ENCODE data around the gene COG5.

Gene COG5

GRCh38 chr7:107494315-107494751, 69.4 kb downstream of the COG5 start:
- Histone ChIP-seq H3K79me2 (ENCODE audit: control insufficient read depth, insufficient read depth, low read length, poor library complexity) (no peaks in the 10 kb centered on the region), H3K27me3 (ENCODE audit: insufficient read depth, low read length) (no peaks in the 10 kb centered on the region), H3K23ac (ENCODE audit: low read length) (no peak overlapping the region), H4K91ac (ENCODE audit: low read depth, low read length) (no peak overlapping the region), H2AFZ (ENCODE audit: insufficient read depth, low read length, poor library complexity) (no peak overlapping the region), H2BK120ac (ENCODE audit: insufficient read depth, low read length, poor library complexity) (no peak overlapping the region), H3K79me1 (ENCODE audit: low read length) (no peaks in the 10 kb centered on the region), H4K8ac (ENCODE audit: low read depth, low read length) (no peak overlapping the region), H3K4me2 (ENCODE audit: low read length) (no peak overlapping the region), H3K27ac (ENCODE audit: low read depth, low read length) (no peak overlapping the region), H3K14ac (ENCODE audit: low read length) (no peak overlapping the region), H2BK5ac (ENCODE audit: low read depth, low read length, poor library complexity) (no peak overlapping the region), H3K9ac (ENCODE audit: low read length) (no peak overlapping the region), H3K18ac (ENCODE audit: low read length) (no peak overlapping the region), H2AK5ac (ENCODE audit: low read length) (no peak overlapping the region), H3K9me3 (ENCODE audit: insufficient read depth, low read depth, low read length) (no peaks in the 10 kb centered on the region), H2BK12ac (ENCODE audit: low read length) (no peak overlapping the region), H3K4me1 (ENCODE audit: control insufficient read depth in 1 of 2, insufficient read depth in 2 of 2, low read length in 2 of 2) (no peaks in the 10 kb centered on the region), H3K36me3 (ENCODE audit: control insufficient read depth in 1 of 2, insufficient read depth in 2 of 2, low read length in 2 of 2) (no peaks in the 10 kb centered on the region), H4K12ac (ENCODE audit: low read depth, low read length) (no peak overlapping the region), H3K4me3 (ENCODE audit: low read depth, low read length) (no peak overlapping the region), H3K4ac (ENCODE audit: low read depth, low read length) (no peak overlapping the region)
- WGBS (ENCODE audit: extremely low coverage, insufficient coverage, insufficient read length) = no CpG with 5 or more reads among the region's 3 CpGs
- DNase-seq = no peak

GRCh38 chr7:107492875-107493274, 70.8 kb downstream of the COG5 start:
- Histone ChIP-seq H3K4ac (ENCODE audit: low read depth, low read length) (no peak overlapping the region), H3K27ac (ENCODE audit: low read depth, low read length) (no peak overlapping the region), H4K12ac (ENCODE audit: low read depth, low read length) (no peak overlapping the region), H3K9ac (ENCODE audit: low read length) (no peak overlapping the region), H3K9me3 (ENCODE audit: insufficient read depth, low read depth, low read length) (no peaks in the 10 kb centered on the region), H3K4me1 (ENCODE audit: control insufficient read depth in 1 of 2, insufficient read depth in 2 of 2, low read length in 2 of 2) (no peaks in the 10 kb centered on the region), H4K8ac (ENCODE audit: low read depth, low read length) (no peak overlapping the region), H2BK12ac (ENCODE audit: low read length) (no peak overlapping the region), H3K4me2 (ENCODE audit: low read length) (no peak overlapping the region), H3K27me3 (ENCODE audit: insufficient read depth, low read length) (no peaks in the 10 kb centered on the region), H3K14ac (ENCODE audit: low read length) (no peak overlapping the region), H2BK120ac (ENCODE audit: insufficient read depth, low read length, poor library complexity) (no peak overlapping the region), H3K4me3 (ENCODE audit: low read depth, low read length) (no peak overlapping the region), H2AFZ (ENCODE audit: insufficient read depth, low read length, poor library complexity) (no peak overlapping the region), H3K18ac (ENCODE audit: low read length) (no peak overlapping the region), H3K79me2 (ENCODE audit: control insufficient read depth, insufficient read depth, low read length, poor library complexity) (no peaks in the 10 kb centered on the region), H2BK5ac (ENCODE audit: low read depth, low read length, poor library complexity) (no peak overlapping the region), H3K79me1 (ENCODE audit: low read length) (no peaks in the 10 kb centered on the region), H2AK5ac (ENCODE audit: low read length) (no peak overlapping the region), H4K91ac (ENCODE audit: low read depth, low read length) (no peak overlapping the region), H3K23ac (ENCODE audit: low read length) (no peak overlapping the region), H3K36me3 (ENCODE audit: control insufficient read depth in 1 of 2, insufficient read depth in 2 of 2, low read length in 2 of 2) (no peaks in the 10 kb centered on the region)
- no peak for DNase-seq
- WGBS (ENCODE audit: extremely low coverage, insufficient coverage, insufficient read length) = no CpG with 5 or more reads among the region's 2 CpGs

DNA sequence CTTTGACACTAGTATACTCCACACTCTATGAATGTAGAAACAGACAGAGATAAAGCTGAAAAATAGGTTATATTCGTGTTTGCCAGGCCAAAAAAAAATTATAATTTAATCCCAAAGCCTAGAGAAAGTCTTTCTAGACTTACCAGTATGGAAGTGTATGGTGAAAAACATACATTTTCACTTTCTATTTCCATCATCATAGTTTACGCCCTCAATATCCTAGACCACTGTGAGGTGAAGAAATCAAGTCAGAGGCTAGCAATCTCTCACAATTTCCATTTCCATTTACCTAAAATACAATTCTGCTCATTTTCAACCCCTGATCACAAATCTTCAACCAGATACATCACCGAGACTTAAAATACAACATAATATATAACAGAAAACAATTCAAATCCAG, 77.7 kb downstream of the COG5 start:
- no peak overlapping the region for H3K9ac ChIP-seq (ENCODE audit: low read length)
- no peak overlapping the region for H3K4me2 ChIP-seq (ENCODE audit: low read length)
- no peaks in the 10 kb centered on the region for H3K4me1 ChIP-seq (ENCODE audit: control insufficient read depth in 1 of 2, insufficient read depth in 2 of 2, low read length in 2 of 2)
- no peak overlapping the region for H4K8ac ChIP-seq (ENCODE audit: low read depth, low read length)
- H2BK12ac ChIP-seq (ENCODE audit: low read length) = no peak overlapping the region
- no peak overlapping the region for H2BK120ac ChIP-seq (ENCODE audit: insufficient read depth, low read length, poor library complexity)
- H3K23ac ChIP-seq (ENCODE audit: low read length) = no peak overlapping the region
- H4K12ac ChIP-seq (ENCODE audit: low read depth, low read length) = no peak overlapping the region
- H4K91ac ChIP-seq (ENCODE audit: low read depth, low read length) = no peak overlapping the region
- H3K79me1 ChIP-seq (ENCODE audit: low read length) = no peaks in the 10 kb centered on the region
- WGBS (ENCODE audit: extremely low coverage, insufficient coverage, insufficient read length) = 100% methylated on average over 1 of the region's 3 CpGs
- no peaks in the 10 kb centered on the region for H3K9me3 ChIP-seq (ENCODE audit: insufficient read depth, low read depth, low read length)
- no peak overlapping the region for H3K4ac ChIP-seq (ENCODE audit: low read depth, low read length)
- H3K18ac ChIP-seq (ENCODE audit: low read length) = no peak overlapping the region
- H3K27me3 ChIP-seq (ENCODE audit: insufficient read depth, low read length) = no peaks in the 10 kb centered on the region
- no peak overlapping the region for H3K27ac ChIP-seq (ENCODE audit: low read depth, low read length)
- H3K79me2 ChIP-seq (ENCODE audit: control insufficient read depth, insufficient read depth, low read length, poor library complexity) = no peaks in the 10 kb centered on the region
- no peak overlapping the region for H3K4me3 ChIP-seq (ENCODE audit: low read depth, low read length)
- H3K36me3 ChIP-seq (ENCODE audit: control insufficient read depth in 1 of 2, insufficient read depth in 2 of 2, low read length in 2 of 2) = no peaks in the 10 kb centered on the region
- no peak for DNase-seq
- no peak overlapping the region for H2BK5ac ChIP-seq (ENCODE audit: low read depth, low read length, poor library complexity)
- H2AFZ ChIP-seq (ENCODE audit: insufficient read depth, low read length, poor library complexity) = no peak overlapping the region
- no peak overlapping the region for H3K14ac ChIP-seq (ENCODE audit: low read length)
- H2AK5ac ChIP-seq (ENCODE audit: low read length) = no peak overlapping the region

GRCh38 chr7:107482571-107482970, 81.1 kb downstream of the COG5 start:
- Histone ChIP-seq H2BK120ac (ENCODE audit: insufficient read depth, low read length, poor library complexity) (no peak overlapping the region), H3K4me1 (ENCODE audit: control insufficient read depth in 1 of 2, insufficient read depth in 2 of 2, low read length in 2 of 2) (no peaks in the 10 kb centered on the region), H3K4ac (ENCODE audit: low read depth, low read length) (no peak overlapping the region), H3K36me3 (ENCODE audit: control insufficient read depth in 1 of 2, insufficient read depth in 2 of 2, low read length in 2 of 2) (no peaks in the 10 kb centered on the region), H3K4me3 (ENCODE audit: low read depth, low read length) (no peak overlapping the region), H3K14ac (ENCODE audit: low read length) (no peak overlapping the region), H4K8ac (ENCODE audit: low read depth, low read length) (no peak overlapping the region), H4K12ac (ENCODE audit: low read depth, low read length) (no peak overlapping the region), H3K27ac (ENCODE audit: low read depth, low read length) (no peak overlapping the region), H3K4me2 (ENCODE audit: low read length) (no peak overlapping the region), H2AFZ (ENCODE audit: insufficient read depth, low read length, poor library complexity) (no peak overlapping the region), H3K79me2 (ENCODE audit: control insufficient read depth, insufficient read depth, low read length, poor library complexity) (no peaks in the 10 kb centered on the region), H4K91ac (ENCODE audit: low read depth, low read length) (no peak overlapping the region), H3K9me3 (ENCODE audit: insufficient read depth, low read depth, low read length) (no peaks in the 10 kb centered on the region), H3K27me3 (ENCODE audit: insufficient read depth, low read length) (no peaks in the 10 kb centered on the region), H3K23ac (ENCODE audit: low read length) (no peak overlapping the region), H3K18ac (ENCODE audit: low read length) (no peak overlapping the region), H3K9ac (ENCODE audit: low read length) (no peak overlapping the region), H2BK5ac (ENCODE audit: low read depth, low read length, poor library complexity) (no peak overlapping the region), H2AK5ac (ENCODE audit: low read length) (no peak overlapping the region), H3K79me1 (ENCODE audit: low read length) (no peaks in the 10 kb centered on the region), H2BK12ac (ENCODE audit: low read length) (no peak overlapping the region)
- no CpG with 5 or more reads among the region's 1 CpG for WGBS (ENCODE audit: extremely low coverage, insufficient coverage, insufficient read length)
- no peak for DNase-seq
